ENCODE data around the gene PATJ.
"Not testable (repeated sequence)": the region's sequence is repeated elsewhere in the genome, so short reads cannot be mapped to it uniquely, and the experiment has no call there.

PATJ gene

GRCh38 chr1:61894296-61894695 lies 152.0 kb downstream of the PATJ start:
- not testable (repeated sequence) for DNase-seq

- DNase-seq: no peak
Observed at GRCh38 chr1:61895175-61895574, 152.9 kb downstream of the PATJ start.

GRCh38 chr1:61898658-61899057 lies 156.4 kb downstream of the PATJ start:
- no peak for DNase-seq

- no peak for DNase-seq
Observed at GRCh38 chr1:61904354-61904753, 162.1 kb downstream of the PATJ start.

GRCh38 chr1:61907102-61907501 lies 164.8 kb downstream of the PATJ start:
- no peak for DNase-seq

- DNase-seq: no peak
Observed at GRCh38 chr1:61910035-61910434, 167.8 kb downstream of the PATJ start.

- no peak for DNase-seq
Observed at GRCh38 chr1:61914823-61915482, 172.7 kb downstream of the PATJ start.

- no peak for DNase-seq
Observed at GRCh38 chr1:61921435-61921834, 179.2 kb downstream of the PATJ start.

GRCh38 chr1:61922950-61923480 lies 180.7 kb downstream of the PATJ start:
- no peak for DNase-seq

GRCh38 chr1:61925591-61926298 lies 183.5 kb downstream of the PATJ start:
- DNase-seq: no peak

GRCh38 chr1:61926597-61926996 lies 184.3 kb downstream of the PATJ start:
- no peak for DNase-seq

GRCh38 chr1:61930116-61930645 lies 187.9 kb downstream of the PATJ start:
- DNase-seq: no peak

- DNase-seq: no peak
Observed at GRCh38 chr1:61931587-61932279, 189.5 kb downstream of the PATJ start.

GRCh38 chr1:61935516-61935915 lies 193.2 kb downstream of the PATJ start:
- DNase-seq: no peak

- DNase-seq: no peak
Observed at GRCh38 chr1:61936839-61937238, 194.6 kb downstream of the PATJ start.

GRCh38 chr1:61941794-61942193 lies 199.5 kb downstream of the PATJ start:
- no peak for DNase-seq

GRCh38 chr1:61942856-61943255 lies 200.6 kb downstream of the PATJ start:
- DNase-seq: no peak

GRCh38 chr1:61948685-61949084 lies 206.4 kb downstream of the PATJ start:
- DNase-seq: not testable (repeated sequence)

GRCh38 chr1:61950418-61950817 lies 208.1 kb downstream of the PATJ start:
- DNase-seq: no peak

- DNase-seq: peak; percentile 19
Observed at GRCh38 chr1:61951731-61952580, 209.7 kb downstream of the PATJ start.

GRCh38 chr1:61952675-61953074 lies 210.4 kb downstream of the PATJ start:
- DNase-seq: no peak

- no peak for DNase-seq
Observed at GRCh38 chr1:61953076-61953789, 211.0 kb downstream of the PATJ start.

Data from NCI-H1417 treated with DMSO at 0.1 percent for 48 hours (cell line).